Neural progenitor cell (in vitro differentiated cells): Measurements from ENCODE around the gene CDH13.

Source experiments
- CTCF ChIP-seq: fragments of 200-600 bp; sonication (generic); IDR thresholded peaks from 2 replicates; pipeline ENCODE4 v1.5.1; 2017; ENCODE audit warnings: antibody characterized with exemption, mild to moderate bottlenecking
- EZH2 ChIP-seq: fragments of 200-600 bp; sonication (generic); IDR thresholded peaks from 2 replicates; pipeline ENCODE4 v1.6.1; 2017; ENCODE audit warnings: antibody characterized with exemption, mild to moderate bottlenecking, moderate library complexity
- EZH2phosphoT487 ChIP-seq: fragments of 200-600 bp; sonication (generic); IDR thresholded peaks from 2 replicates; pipeline ENCODE4 v1.6.1; 2017; ENCODE audit warnings: antibody characterized with exemption

DNA sequence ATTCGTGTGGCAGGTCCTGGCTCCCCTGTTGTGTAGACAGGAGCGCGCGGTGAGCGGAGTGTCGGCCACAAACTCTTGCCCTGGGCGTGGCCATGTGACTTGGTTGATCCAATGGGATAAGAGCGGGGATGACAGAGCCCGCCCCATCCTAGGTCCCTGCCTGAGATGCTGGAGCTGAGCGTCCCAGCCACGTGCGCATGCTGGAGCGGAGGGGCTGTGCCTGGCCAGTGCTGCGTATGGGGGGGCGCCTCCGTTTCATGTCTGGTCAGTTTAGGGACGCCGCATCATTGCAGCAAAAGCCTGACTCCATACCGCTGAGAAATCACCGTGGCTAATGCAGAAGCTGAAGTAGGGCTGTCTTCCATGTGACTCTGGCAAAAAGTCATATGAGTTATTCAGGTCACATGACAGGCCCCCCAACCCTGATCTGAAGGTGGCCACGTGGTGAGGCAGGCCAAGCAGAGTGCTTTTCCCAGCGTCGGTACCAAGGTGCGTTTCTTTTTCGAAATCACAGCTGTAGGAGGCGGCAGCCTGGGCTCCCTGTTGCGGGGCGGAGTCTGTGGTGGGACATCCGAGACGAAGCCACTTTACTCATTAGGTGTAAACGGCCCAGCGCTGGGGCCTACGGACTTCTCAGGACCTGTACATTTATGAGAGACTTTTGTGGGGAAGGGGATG is 1203.5 kb downstream of the CDH13 start:
- no peak for TF ChIP-seq CTCF
- no peak for TF ChIP-seq EZH2phosphoT487
- TF ChIP-seq EZH2 = no peak
